ENCODE measurements around the gene SLC25A53. TPM values are rescaled to one million over a fixed set of nuclear protein-coding genes. Genes with fewer than 3 reads are reported as not detected.
"Not testable (repeated sequence)": the region's sequence is repeated elsewhere in the genome, so short reads cannot be mapped to it uniquely, and the experiment has no call there.

Gene SLC25A53
- total RNA-seq, 1 donor from 2014 or later: 4.1 TPM

DNA sequence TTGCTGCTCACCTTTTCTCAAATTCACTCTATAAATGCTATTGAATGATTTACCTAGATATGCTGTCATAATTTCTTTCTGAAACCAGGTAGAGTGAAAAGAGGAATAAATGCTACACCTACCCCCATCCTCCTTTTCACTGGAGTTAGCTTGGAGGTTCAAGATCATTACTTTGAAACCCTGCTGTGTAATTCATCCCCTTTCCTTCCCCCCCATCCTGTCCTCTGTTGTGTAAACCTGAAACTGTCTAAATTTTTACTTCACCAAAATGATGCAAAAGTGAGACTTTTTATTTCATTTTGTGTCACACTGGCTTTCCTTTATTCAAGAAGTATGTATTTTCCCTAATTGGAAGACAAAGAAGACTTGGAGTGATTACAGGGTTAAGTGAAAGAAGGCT is 39.0 kb downstream of the SLC25A53 start:
- Mint-ChIP-seq H3K27ac (ENCODE audit: unreplicated experiment) (no peak overlapping the region), H3K4me1 (ENCODE audit: unreplicated experiment) (peaks cover 4% of the 10 kb centered on the region), H3K9me3 (ENCODE audit: unreplicated experiment) (no peaks in the 10 kb centered on the region), H3K27me3 (ENCODE audit: unreplicated experiment) (no peaks in the 10 kb centered on the region), H3K4me3 (ENCODE audit: unreplicated experiment) (no peak overlapping the region), H3K36me3 (ENCODE audit: unreplicated experiment) (no peaks in the 10 kb centered on the region)
- TF ChIP-seq, protein P1, sequence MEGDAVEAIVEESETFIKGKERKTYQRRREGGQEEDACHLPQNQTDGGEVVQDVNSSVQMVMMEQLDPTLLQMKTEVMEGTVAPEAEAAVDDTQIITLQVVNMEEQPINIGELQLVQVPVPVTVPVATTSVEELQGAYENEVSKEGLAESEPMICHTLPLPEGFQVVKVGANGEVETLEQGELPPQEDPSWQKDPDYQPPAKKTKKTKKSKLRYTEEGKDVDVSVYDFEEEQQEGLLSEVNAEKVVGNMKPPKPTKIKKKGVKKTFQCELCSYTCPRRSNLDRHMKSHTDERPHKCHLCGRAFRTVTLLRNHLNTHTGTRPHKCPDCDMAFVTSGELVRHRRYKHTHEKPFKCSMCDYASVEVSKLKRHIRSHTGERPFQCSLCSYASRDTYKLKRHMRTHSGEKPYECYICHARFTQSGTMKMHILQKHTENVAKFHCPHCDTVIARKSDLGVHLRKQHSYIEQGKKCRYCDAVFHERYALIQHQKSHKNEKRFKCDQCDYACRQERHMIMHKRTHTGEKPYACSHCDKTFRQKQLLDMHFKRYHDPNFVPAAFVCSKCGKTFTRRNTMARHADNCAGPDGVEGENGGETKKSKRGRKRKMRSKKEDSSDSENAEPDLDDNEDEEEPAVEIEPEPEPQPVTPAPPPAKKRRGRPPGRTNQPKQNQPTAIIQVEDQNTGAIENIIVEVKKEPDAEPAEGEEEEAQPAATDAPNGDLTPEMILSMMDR (IDR thresholded peaks at IDR 0.05): no peak
- no peak for DNase-seq (ENCODE audit: extremely low spot score, unreplicated experiment)

DNA sequence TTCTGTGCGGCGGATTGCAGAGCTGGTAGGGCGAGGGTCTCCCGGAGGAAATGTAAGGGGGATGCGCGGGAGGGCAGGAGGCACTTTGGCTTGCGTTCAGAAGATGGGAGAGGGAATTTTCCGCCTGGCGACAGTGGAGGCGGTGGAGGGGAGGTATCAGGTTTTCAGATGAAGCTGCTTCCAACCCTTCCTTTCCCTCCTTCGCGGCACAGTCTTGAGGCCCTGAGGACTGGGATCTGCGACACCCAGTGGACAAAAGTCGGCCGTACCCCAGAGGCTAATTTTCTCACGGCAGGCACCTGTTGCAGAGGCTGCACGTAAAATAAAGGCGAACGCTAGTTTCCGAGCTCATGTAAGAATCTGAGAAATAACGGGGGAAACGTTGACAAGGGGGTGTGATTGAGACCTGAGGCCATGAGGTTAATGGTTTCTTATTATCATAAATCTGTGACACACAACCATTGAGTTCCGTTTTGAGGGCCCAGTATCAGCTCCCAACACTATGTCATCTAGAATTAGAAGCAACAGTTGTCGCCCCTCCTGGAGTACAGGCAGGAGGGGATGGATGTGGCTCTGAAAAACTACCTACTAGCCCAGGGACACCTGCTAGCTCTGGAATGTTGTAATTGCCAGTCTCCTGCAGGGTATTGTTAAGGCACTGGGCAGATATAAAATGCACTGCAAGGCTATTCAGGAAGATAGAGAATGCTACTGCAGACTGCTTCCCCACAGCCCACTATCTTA is 43.4 kb downstream of the SLC25A53 start:
- Mint-ChIP-seq H3K27me3 (ENCODE audit: unreplicated experiment) (no peaks in the 10 kb centered on the region), H3K9me3 (ENCODE audit: unreplicated experiment) (no peaks in the 10 kb centered on the region), H3K4me3 (ENCODE audit: unreplicated experiment) (peak overlapping the region; percentile 87), H3K4me1 (ENCODE audit: unreplicated experiment) (peaks cover 6% of the 10 kb centered on the region), H3K27ac (ENCODE audit: unreplicated experiment) (peak overlapping the region; percentile 91), H3K36me3 (ENCODE audit: unreplicated experiment) (no peaks in the 10 kb centered on the region)
- DNase-seq (ENCODE audit: extremely low spot score, unreplicated experiment): no peak
- TF ChIP-seq, protein P1 (IDR thresholded peaks at IDR 0.05): peak; percentile 59

DNA sequence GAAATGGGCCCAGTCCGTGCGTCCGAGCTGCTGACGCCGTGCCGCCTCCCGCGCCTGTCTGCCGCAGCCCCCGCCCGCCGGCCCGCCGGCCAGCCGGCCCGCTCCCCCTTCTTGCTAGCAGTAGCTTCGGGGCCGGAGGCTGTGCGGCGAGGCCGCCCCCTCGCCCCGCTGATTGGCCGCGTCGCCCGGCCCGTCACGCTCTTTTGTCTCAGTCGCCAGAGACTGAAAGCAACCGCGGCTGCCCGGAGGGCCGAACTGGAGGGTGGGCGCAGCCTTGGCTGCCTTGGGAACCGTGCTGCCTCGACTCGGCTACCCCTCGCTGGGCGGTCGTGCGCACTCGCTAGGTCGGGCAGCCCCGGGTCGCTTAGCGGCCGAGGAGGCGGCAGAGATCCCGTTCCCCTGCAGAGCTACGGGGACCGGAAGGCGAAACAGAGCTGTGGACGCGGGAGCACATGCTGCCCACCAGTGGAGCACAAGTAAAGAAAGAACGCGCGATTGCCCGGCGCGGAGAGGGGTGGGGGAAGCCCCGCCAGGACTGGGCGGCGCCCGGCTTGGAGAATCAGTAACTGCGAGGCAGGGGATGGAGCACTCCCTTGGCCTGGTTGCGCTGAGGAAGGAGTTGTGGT is 44.4 kb downstream of the SLC25A53 start, which contains the start of gene ZCCHC18:
Gene ZCCHC18, plus strand, starts transcription at position 198 of the 626 bp plus-strand sequence. CDS start 1,589 bp downstream, outside the sequence.
- no peaks in the 10 kb centered on the region for H3K36me3 Mint-ChIP-seq (ENCODE audit: unreplicated experiment)
- no peaks in the 10 kb centered on the region for H3K9me3 Mint-ChIP-seq (ENCODE audit: unreplicated experiment)
- TF ChIP-seq, protein P1 (IDR thresholded peaks at IDR 0.05): no peak
- DNase-seq (ENCODE audit: extremely low spot score, unreplicated experiment): peak; percentile 89
- H3K4me3 Mint-ChIP-seq (ENCODE audit: unreplicated experiment): peak within 1 kb of the TSS; percentile 87
- H3K27me3 Mint-ChIP-seq (ENCODE audit: unreplicated experiment): no peaks in the 10 kb centered on the region
- peaks cover 6% of the 10 kb centered on the region for H3K4me1 Mint-ChIP-seq (ENCODE audit: unreplicated experiment)
- H3K27ac Mint-ChIP-seq (ENCODE audit: unreplicated experiment): peak within 1 kb of the TSS; percentile 91

DNA sequence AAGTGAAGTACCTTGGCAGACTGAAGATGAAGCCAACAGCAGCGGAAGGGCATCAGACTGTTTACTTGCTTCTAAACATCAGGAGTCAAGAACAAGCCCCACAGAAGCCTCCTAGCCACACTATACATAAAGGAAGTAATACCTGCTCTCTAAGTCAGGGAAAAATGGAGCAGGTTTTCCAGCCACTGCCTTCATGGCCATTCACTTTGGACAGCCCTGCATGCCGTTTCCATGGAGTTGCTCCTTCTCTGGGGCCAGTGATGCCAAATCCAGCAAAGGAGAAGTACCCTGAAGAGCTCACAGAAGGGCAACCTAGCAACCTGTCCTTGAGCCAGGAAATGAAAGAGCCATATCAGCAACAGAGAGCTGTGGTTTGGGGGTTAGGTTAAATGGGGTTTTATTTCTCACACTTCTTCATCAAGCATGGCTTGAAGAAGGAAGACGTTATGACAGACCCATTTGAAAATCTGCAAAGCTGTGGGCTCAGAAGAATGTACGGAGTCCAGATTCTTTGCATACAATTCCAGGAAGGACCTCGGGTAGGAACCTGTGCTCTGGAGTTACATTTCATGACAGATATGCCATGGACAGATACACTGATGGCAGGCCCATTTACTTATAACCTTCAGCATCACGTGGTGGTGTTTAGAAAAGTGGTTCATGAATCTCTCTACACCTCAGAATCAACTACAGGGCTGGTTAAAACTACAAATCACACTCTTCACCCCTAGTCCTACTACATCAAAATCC is 46.1 kb downstream of the SLC25A53 start:
- H3K9me3 Mint-ChIP-seq (ENCODE audit: unreplicated experiment); H3K4me3 Mint-ChIP-seq (ENCODE audit: unreplicated experiment); H3K27ac Mint-ChIP-seq (ENCODE audit: unreplicated experiment); DNase-seq (ENCODE audit: extremely low spot score, unreplicated experiment); H3K36me3 Mint-ChIP-seq (ENCODE audit: unreplicated experiment); H3K27me3 Mint-ChIP-seq (ENCODE audit: unreplicated experiment); H3K4me1 Mint-ChIP-seq (ENCODE audit: unreplicated experiment): not testable (repeated sequence)

DNA sequence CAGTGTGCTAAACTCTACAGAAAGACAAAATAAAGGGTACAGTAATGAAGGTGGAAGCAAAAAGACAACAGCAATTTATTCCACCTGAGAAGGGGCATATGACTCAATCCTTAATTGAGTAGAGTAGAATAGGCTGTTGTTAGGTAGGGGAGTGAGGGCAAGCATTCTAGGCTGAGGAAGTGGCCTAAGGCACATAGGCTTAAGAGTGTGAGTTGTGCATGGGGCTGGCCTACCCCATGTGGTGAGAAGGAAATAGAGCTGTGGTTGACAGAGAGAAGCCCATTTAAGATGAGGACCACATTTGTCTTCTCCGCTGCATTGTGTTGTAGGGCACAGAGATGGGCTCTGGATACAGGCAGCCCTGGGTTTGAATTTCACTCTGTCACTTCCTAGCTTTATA is 47.9 kb downstream of the SLC25A53 start:
- Mint-ChIP-seq H3K4me1 (ENCODE audit: unreplicated experiment) (peaks cover 6% of the 10 kb centered on the region), H3K36me3 (ENCODE audit: unreplicated experiment) (no peaks in the 10 kb centered on the region), H3K4me3 (ENCODE audit: unreplicated experiment) (no peak overlapping the region), H3K9me3 (ENCODE audit: unreplicated experiment) (no peaks in the 10 kb centered on the region), H3K27me3 (ENCODE audit: unreplicated experiment) (no peaks in the 10 kb centered on the region), H3K27ac (ENCODE audit: unreplicated experiment) (no peak overlapping the region)
- DNase-seq (ENCODE audit: extremely low spot score, unreplicated experiment): no peak
- TF ChIP-seq, protein P1 (IDR thresholded peaks at IDR 0.05): no peak
